Endometrium (tissue), 2 donors: ENCODE measurements around the gene DNHD1.

Experiments used
- FAIRE-seq: peaks from 2 replicates; lab custom pipeline; 2012; peaks lifted over from hg19 to GRCh38; lab: Jason Lieb, UNC
- donor health status: control.
- donor health status: control.

DNHD1 gene

GRCh38 chr11:6612213-6613041, 115.3 kb downstream of the DNHD1 start, which contains the start of gene TAF10:
Gene TAF10 (minus strand): TSS chr11:6612216. CDS start chr11:6612189, 27 bp downstream.
- FAIRE-seq, result peak; percentile 83

GRCh38 chr11:6613496-6613895, 116.4 kb downstream of the DNHD1 start:
- no peak for FAIRE-seq

- FAIRE-seq, result no peak
Observed at GRCh38 chr11:6614446-6614845, 117.4 kb downstream of the DNHD1 start.

- no peak for FAIRE-seq
Observed at GRCh38 chr11:6615046-6615445, 118.0 kb downstream of the DNHD1 start.

GRCh38 chr11:6615882-6616585, 119.0 kb downstream of the DNHD1 start:
- no peak for FAIRE-seq

- no peak for FAIRE-seq
Observed at GRCh38 chr11:6616596-6617250, 119.6 kb downstream of the DNHD1 start.

GRCh38 chr11:6617315-6617781, 120.3 kb downstream of the DNHD1 start:
- no peak for FAIRE-seq

- peak; percentile 92 for FAIRE-seq
Observed at GRCh38 chr11:6618117-6619003, 121.3 kb downstream of the DNHD1 start.

GRCh38 chr11:6619004-6619745, 122.1 kb downstream of the DNHD1 start, which contains the start of gene TPP1:
Gene TPP1 (minus strand): TSS chr11:6619422. CDS start chr11:6619400, 22 bp downstream.
- FAIRE-seq, result peak; percentile 94

GRCh38 chr11:6620636-6621035, 123.6 kb downstream of the DNHD1 start:
- no peak for FAIRE-seq
